HEK293 (cell line): Measurements from ENCODE around the gene ZFP91.

Source experiments
- CTCF ChIA-PET: fragments of 350-600 bp; formaldehyde crosslinking; extraction: SDS; loops from one replicate; lab custom pipeline; 2021; ENCODE audit warnings: antibody characterized with exemption; lab: Yijun Ruan, JAX
- POLR2A ChIA-PET: fragments of 300-600 bp; formaldehyde crosslinking; extraction: SDS; loops from one replicate; lab custom pipeline; 2020; ENCODE audit warnings: antibody characterized with exemption, inconsistent platforms; lab: Yijun Ruan, JAX
- H3K27ac ChIP-seq: fragments of 200-500 bp; sonication (Bioruptor generic); 2 replicates; pipeline ENCODE4 v1.5.1; 2014; ENCODE audit warnings: low read depth, low read length, control low read depth, inconsistent platforms; ENCODE audit errors: extremely low read depth
- H3K36me3 ChIP-seq, 2 experiments: fragments of 200-500 bp in 1 of 2; sonication (Bioruptor generic) in 1 of 2; 1 replicate in 1 of 2; 2 replicates in 1 of 2; pipeline ENCODE4 v1.5.1; 2014 to 2017; ENCODE audit warnings: inconsistent platforms in 2 of 2, low read length in 2 of 2; ENCODE audit not compliant: control insufficient read depth in 2 of 2, insufficient read depth in 1 of 2
- H3K4me1 ChIP-seq: fragments of 200-500 bp; sonication (Bioruptor generic); 2 replicates; pipeline ENCODE4 v1.5.1; 2014; ENCODE audit warnings: mild to moderate bottlenecking, low read length, inconsistent platforms; ENCODE audit not compliant: control insufficient read depth, insufficient read depth
- H3K4me3 ChIP-seq: 2 replicates; pipeline ENCODE4 v1.5.1; 2011; ENCODE audit warnings: low read depth, mild to moderate bottlenecking, control low read depth, low read length, moderate library complexity
- H3K9me3 ChIP-seq: fragments of 200-500 bp; sonication (Bioruptor generic); 2 replicates; pipeline ENCODE4 v1.5.1; 2014; ENCODE audit warnings: low read depth, low read length, inconsistent platforms; ENCODE audit not compliant: control insufficient read depth, insufficient read depth
- IKZF3 ChIP-seq: fragments of 450-650 bp; IDR thresholded peaks from 2 replicates; pipeline ENCODE4 v1.5.0; 2018; ENCODE audit warnings: missing biosample characterization, mild to moderate bottlenecking, missing genetic modification characterization, moderate library complexity
- OSR2 ChIP-seq: fragments of 450-650 bp; formaldehyde crosslinking; IDR thresholded peaks from 2 replicates; pipeline ENCODE4 v1.5.1; 2016; ENCODE audit warnings: missing biosample characterization, missing genetic modification characterization
- PATZ1 ChIP-seq: fragments of 450-650 bp; formaldehyde crosslinking; IDR thresholded peaks from 2 replicates; pipeline ENCODE4 v1.5.1; 2016; ENCODE audit warnings: missing biosample characterization, missing genetic modification characterization
- PBX3 ChIP-seq: sonication (generic); formaldehyde crosslinking; IDR thresholded peaks from 2 replicates; pipeline ENCODE4 v1.8.1; 2022; ENCODE audit warnings: mild to moderate bottlenecking, moderate library complexity, missing genetic modification reagents
- REPIN1 ChIP-seq: fragments of 450-650 bp; formaldehyde crosslinking; IDR thresholded peaks from 2 replicates; pipeline ENCODE4 v1.5.1; 2017; ENCODE audit warnings: missing biosample characterization, missing genetic modification characterization, low read depth
- YY1 ChIP-seq: fragments of 450-650 bp; formaldehyde crosslinking; IDR thresholded peaks from 2 replicates; pipeline ENCODE4 v1.5.1; 2018; ENCODE audit warnings: missing biosample characterization, missing genetic modification characterization
- ZBTB17 ChIP-seq: fragments of 450-650 bp; formaldehyde crosslinking; IDR thresholded peaks from 2 replicates; pipeline ENCODE4 v1.5.1; 2016; ENCODE audit warnings: missing biosample characterization, missing genetic modification characterization
- ZBTB20 ChIP-seq: fragments of 450-650 bp; formaldehyde crosslinking; IDR thresholded peaks from 2 replicates; pipeline ENCODE4 v1.5.1; 2016; ENCODE audit warnings: missing biosample characterization, missing genetic modification characterization
- ZBTB21 ChIP-seq: fragments of 450-650 bp; formaldehyde crosslinking; IDR thresholded peaks from 2 replicates; pipeline ENCODE4 v1.5.1; 2017; ENCODE audit warnings: missing biosample characterization, missing genetic modification characterization
- ZFP69B ChIP-seq: fragments of 450-650 bp; formaldehyde crosslinking; IDR thresholded peaks from 2 replicates; pipeline ENCODE4 v1.5.1; 2016; ENCODE audit warnings: missing biosample characterization, missing genetic modification characterization
- ZNF112 ChIP-seq: fragments of 450-650 bp; formaldehyde crosslinking; IDR thresholded peaks from 2 replicates; pipeline ENCODE4 v1.5.0; 2017; ENCODE audit warnings: missing biosample characterization, missing genetic modification characterization
- ZNF133 ChIP-seq: fragments of 450-650 bp; formaldehyde crosslinking; IDR thresholded peaks from 2 replicates; pipeline ENCODE4 v1.5.1; 2016; ENCODE audit warnings: missing biosample characterization, missing genetic modification characterization
- ZNF16 ChIP-seq: fragments of 450-650 bp; formaldehyde crosslinking; IDR thresholded peaks from 2 replicates; pipeline ENCODE4 v1.5.1; 2016; ENCODE audit warnings: low read depth, missing biosample characterization, missing genetic modification characterization
- ZNF169 ChIP-seq: fragments of 450-650 bp; formaldehyde crosslinking; IDR thresholded peaks from 2 replicates; pipeline ENCODE4 v1.5.1; 2016; ENCODE audit warnings: missing biosample characterization, missing genetic modification characterization
- ZNF2 ChIP-seq: fragments of 450-650 bp; formaldehyde crosslinking; IDR thresholded peaks from 2 replicates; pipeline ENCODE4 v1.5.1; 2016; ENCODE audit warnings: missing biosample characterization, missing genetic modification characterization
- ZNF202 ChIP-seq: fragments of 450-650 bp; formaldehyde crosslinking; IDR thresholded peaks from 2 replicates; pipeline ENCODE4 v1.5.1; 2016; ENCODE audit warnings: missing biosample characterization, missing genetic modification characterization, borderline replicate concordance
- ZNF221 ChIP-seq: fragments of 450-650 bp; formaldehyde crosslinking; IDR thresholded peaks from 2 replicates; pipeline ENCODE4 v1.5.1; 2017; ENCODE audit warnings: missing biosample characterization, missing genetic modification characterization, borderline replicate concordance
- ZNF398 ChIP-seq: fragments of 450-650 bp; formaldehyde crosslinking; IDR thresholded peaks from 2 replicates; pipeline ENCODE4 v1.5.1; 2017; ENCODE audit warnings: missing biosample characterization, missing genetic modification characterization
- ZNF510 ChIP-seq: fragments of 450-650 bp; formaldehyde crosslinking; IDR thresholded peaks from 2 replicates; pipeline ENCODE4 v1.5.1; 2018; ENCODE audit warnings: mild to moderate bottlenecking, missing genetic modification characterization, missing biosample characterization; ENCODE audit not compliant: insufficient replicate concordance
- ZNF530 ChIP-seq: fragments of 450-650 bp; formaldehyde crosslinking; IDR thresholded peaks from 2 replicates; pipeline ENCODE4 v1.5.1; 2016; ENCODE audit warnings: low read depth, missing biosample characterization, missing genetic modification characterization
- ZNF549 ChIP-seq: fragments of 450-650 bp; IDR thresholded peaks from 2 replicates; pipeline ENCODE4 v1.5.1; 2018; ENCODE audit warnings: missing biosample characterization, missing genetic modification characterization, mild to moderate bottlenecking, inconsistent platforms, moderate library complexity
- ZNF610 ChIP-seq: fragments of 450-650 bp; formaldehyde crosslinking; IDR thresholded peaks from 2 replicates; pipeline ENCODE4 v1.5.1; 2016; ENCODE audit warnings: missing biosample characterization, missing genetic modification characterization, borderline replicate concordance
- ZNF639 ChIP-seq: fragments of 450-650 bp; formaldehyde crosslinking; IDR thresholded peaks from 2 replicates; pipeline ENCODE4 v1.5.1; 2016; ENCODE audit warnings: missing biosample characterization, missing genetic modification characterization
- ZNF692 ChIP-seq: fragments of 450-650 bp; formaldehyde crosslinking; IDR thresholded peaks from 2 replicates; pipeline ENCODE4 v1.5.1; 2016; ENCODE audit warnings: missing biosample characterization, missing genetic modification characterization
- ZNF704 ChIP-seq: fragments of 450-650 bp; formaldehyde crosslinking; IDR thresholded peaks from 2 replicates; pipeline ENCODE4 v1.5.1; 2016; ENCODE audit warnings: missing biosample characterization, missing genetic modification characterization
- ZNF747 ChIP-seq: fragments of 450-650 bp; formaldehyde crosslinking; IDR thresholded peaks from 2 replicates; pipeline ENCODE4 v1.5.1; 2016; ENCODE audit warnings: missing biosample characterization, missing genetic modification characterization
- ZNF777 ChIP-seq: fragments of 450-650 bp; formaldehyde crosslinking; IDR thresholded peaks from 2 replicates; pipeline ENCODE4 v1.5.1; 2017; ENCODE audit warnings: missing biosample characterization, missing genetic modification characterization, borderline replicate concordance
- ZNF785 ChIP-seq: fragments of 450-650 bp; formaldehyde crosslinking; IDR thresholded peaks from 2 replicates; pipeline ENCODE4 v1.5.1; 2016; ENCODE audit warnings: missing biosample characterization, missing genetic modification characterization
- ZNF837 ChIP-seq: fragments of 450-650 bp; formaldehyde crosslinking; IDR thresholded peaks from 2 replicates; pipeline ENCODE4 v1.5.1; 2016; ENCODE audit warnings: missing biosample characterization, missing genetic modification characterization

The ZFP91 gene

GRCh38 chr11:58659404-58659803 is 80.5 kb downstream of the ZFP91 start (continued):
- no peak for TF ChIP-seq IKZF3 (tag by site-specific recombination)
- TF ChIP-seq ZNF610 (tag by site-specific recombination) = no peak
- TF ChIP-seq ZBTB21 (tag by site-specific recombination) = no peak
- TF ChIP-seq ZNF202 (tag by site-specific recombination) = no peak
- no peak for TF ChIP-seq ZNF549 (tag by site-specific recombination)
- TF ChIP-seq ZNF837 (tag by site-specific recombination) = no peak
- TF ChIP-seq REPIN1 (tag by site-specific recombination) = no peak
- no peak for TF ChIP-seq ZBTB20
- TF ChIP-seq ZNF112 (tag by site-specific recombination) = no peak
- no peak for TF ChIP-seq YY1 (tag by site-specific recombination)
- TF ChIP-seq ZNF398 = no peak
- no peak for TF ChIP-seq PATZ1 (tag by site-specific recombination)

GRCh38 chr11:58659910-58660570 is 81.2 kb downstream of the ZFP91 start:
- Histone ChIP-seq H3K4me3 (no peak overlapping the region), H3K4me1 (no peaks in the 10 kb centered on the region), H3K27ac (no peak overlapping the region), H3K9me3 (no peaks in the 10 kb centered on the region), H3K36me3 (no peaks in the 10 kb centered on the region)
- CTCF ChIA-PET = interaction anchor here (0.6 to 1.0 kb wide), 2 partner anchors 16 to 235 kb away, joined by 3 read pairs; no protein-coding TSS in a partner anchor
- POLR2A ChIA-PET = no interaction called here
- TF ChIP-seq ZNF169 (tag by site-specific recombination) (no peak), OSR2 (tag by site-specific recombination) (no peak), YY1 (tag by site-specific recombination) (no peak), ZBTB21 (tag by site-specific recombination) (no peak), ZNF785 (tag by site-specific recombination) (no peak), ZNF16 (tag by site-specific recombination) (no peak), ZNF639 (tag by site-specific recombination) (no peak), ZNF530 (no peak), ZFP69B (tag by site-specific recombination) (no peak), ZNF510 (tag by site-specific recombination) (no peak), ZBTB17 (tag by site-specific recombination) (no peak), ZNF747 (tag by site-specific recombination) (no peak), PBX3 (CRISPR knock-in tag) (no peak), ZNF704 (tag by site-specific recombination) (no peak), ZNF221 (tag by site-specific recombination) (no peak), ZNF777 (tag by site-specific recombination) (no peak), ZNF692 (no peak), ZNF133 (tag by site-specific recombination) (no peak), ZNF2 (no peak)
